HEK293T (cell line): ENCODE data around the gene DLEC1.

ENCODE experiments used
- ARNT ChIP-seq: fragments of 450-650 bp; IDR thresholded peaks from 2 replicates; pipeline ENCODE4 v1.6.1; 2017; ENCODE audit warnings: mild to moderate bottlenecking
- BHLHE40 ChIP-seq: fragments of 450-650 bp; IDR thresholded peaks from 2 replicates; pipeline ENCODE4 v1.6.1; 2016; ENCODE audit warnings: mild to moderate bottlenecking, moderate library complexity, borderline replicate concordance
- FOXM1 ChIP-seq: fragments of 450-650 bp; IDR thresholded peaks from 2 replicates; pipeline ENCODE4 v1.6.1; 2017; ENCODE audit warnings: mild to moderate bottlenecking, borderline replicate concordance
- HDGF ChIP-seq: fragments of 450-650 bp; IDR thresholded peaks from 2 replicates; pipeline ENCODE4 v1.6.1; 2017; ENCODE audit warnings: antibody characterized with exemption, borderline replicate concordance
- NFRKB ChIP-seq: fragments of 450-650 bp; IDR thresholded peaks from 2 replicates; pipeline ENCODE4 v1.6.1; 2016; ENCODE audit warnings: mild to moderate bottlenecking, moderate library complexity
- SP1 ChIP-seq: fragments of 450-650 bp; IDR thresholded peaks from 2 replicates; pipeline ENCODE4 v1.6.1; 2017
- TARDBP ChIP-seq: fragments of 450-650 bp; IDR thresholded peaks from 2 replicates; pipeline ENCODE4 v1.6.1; 2016
- ZNF384 ChIP-seq: fragments of 450-650 bp; IDR thresholded peaks from 2 replicates; pipeline ENCODE4 v1.6.1; 2016

DNA sequence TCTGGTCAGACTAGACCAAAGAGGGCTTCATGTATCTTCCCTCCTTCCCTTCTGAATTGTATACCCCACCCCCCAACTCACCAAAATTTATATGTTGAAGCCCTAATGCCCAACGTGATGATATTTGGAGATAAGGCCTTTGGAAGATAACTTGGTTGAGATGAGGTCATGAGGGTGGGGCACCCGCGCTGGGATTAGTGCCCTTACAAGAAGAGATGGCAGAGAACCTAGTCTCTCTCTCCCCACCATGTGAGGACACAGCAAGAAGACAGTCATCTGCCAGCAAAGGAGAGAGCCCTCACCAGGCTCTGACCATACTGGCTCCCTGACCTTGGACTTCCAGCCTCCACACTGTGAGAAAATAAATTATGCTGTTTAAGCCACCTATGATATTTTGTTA, 23.0 kb upstream of the DLEC1 start:
- TF ChIP-seq FOXM1 (no peak), NFRKB (no peak), ARNT (no peak), ZNF384 (no peak), HDGF (no peak), BHLHE40 (no peak), SP1 (no peak), TARDBP (no peak)
